GM19324 (cell line): ENCODE data around the gene FAM13A.
"Not testable (repeated sequence)": the region's sequence is repeated elsewhere in the genome, so short reads cannot be mapped to it uniquely, and the experiment has no call there.

ENCODE experiments used
- ATAC-seq: cut with Tn5 transposase; IDR thresholded peaks from one replicate; pipeline ENCODE4 v1.9.1; 2021; ENCODE audit warnings: mild to moderate bottlenecking, moderate library complexity; ENCODE audit not compliant: unreplicated experiment, low FRiP score

The FAM13A gene

GRCh38 chr4:89056953-89057398, at the start of gene FAM13A:
Gene FAM13A, minus strand, starts transcription at chr4:89057185. Its CDS starts 221 bp downstream, at chr4:89056964.
- no peak for ATAC-seq

- no peak for ATAC-seq
These were observed 48.7 kb upstream of the FAM13A start for GRCh38 chr4:89105726-89106125.

- peak; percentile 93 for ATAC-seq
These were observed 44.5 kb upstream of the FAM13A start for GRCh38 chr4:89101256-89102161.

GRCh38 chr4:89100853-89101252, 43.9 kb upstream of the FAM13A start:
- peak; percentile 16 for ATAC-seq

GRCh38 chr4:89099471-89099870, 42.5 kb upstream of the FAM13A start:
- no peak for ATAC-seq

GRCh38 chr4:89099034-89099433, 42.0 kb upstream of the FAM13A start:
- ATAC-seq, result no peak

GRCh38 chr4:89078300-89078699, 21.3 kb upstream of the FAM13A start:
- ATAC-seq, result no peak

- no peak for ATAC-seq
These were observed 20.8 kb upstream of the FAM13A start for GRCh38 chr4:89077761-89078160.

- ATAC-seq, result no peak
These were observed 15.9 kb upstream of the FAM13A start for GRCh38 chr4:89072921-89073320.

GRCh38 chr4:89071311-89071710, 14.3 kb upstream of the FAM13A start:
- no peak for ATAC-seq

- no peak for ATAC-seq
These were observed 13.1 kb upstream of the FAM13A start for GRCh38 chr4:89070041-89070440.

- ATAC-seq, result peak; percentile 82
These were observed 12.5 kb upstream of the FAM13A start for GRCh38 chr4:89069481-89069880.

GRCh38 chr4:89067417-89067816, 10.4 kb upstream of the FAM13A start:
- ATAC-seq, result no peak

GRCh38 chr4:89064848-89065247, 7.9 kb upstream of the FAM13A start:
- no peak for ATAC-seq

GRCh38 chr4:89057844-89058243, 859 bp upstream of the FAM13A start:
- not testable (repeated sequence) for ATAC-seq

- ATAC-seq, result no peak
These were observed 563 bp downstream of the FAM13A start for GRCh38 chr4:89056292-89056952.

- no peak for ATAC-seq
These were observed 1.6 kb downstream of the FAM13A start for GRCh38 chr4:89055157-89056080.

- ATAC-seq, result no peak
These were observed 2.4 kb downstream of the FAM13A start for GRCh38 chr4:89054627-89055026.

GRCh38 chr4:89049853-89050252, 7.1 kb downstream of the FAM13A start:
- ATAC-seq, result no peak

GRCh38 chr4:89048906-89049601, 7.9 kb downstream of the FAM13A start:
- ATAC-seq, result no peak
